GM23248 (cell line): ENCODE results near the gene CD300LG. TPM values are rescaled to one million over a fixed set of nuclear protein-coding genes. Genes with fewer than 3 reads are reported as not detected.

Source experiments
- DNase-seq: peaks from one replicate; pipeline ENCODE4 v3.0.0-alpha.2; 2015
- H2AFZ ChIP-seq: fragments of 200-600 bp; sonication (generic); 2 replicates; pipeline ENCODE4 v1.6.1; 2016; ENCODE audit warnings: antibody characterized with exemption
- H3F3A ChIP-seq: fragments of 200-600 bp; sonication (generic); 2 replicates; pipeline ENCODE4 v1.6.1; 2016; ENCODE audit warnings: mild to moderate bottlenecking, antibody characterized with exemption, mixed run types; ENCODE audit not compliant: insufficient read depth
- H3K27ac ChIP-seq: fragments of 200-600 bp; sonication (generic); 2 replicates; pipeline ENCODE4 v1.5.1; 2016; ENCODE audit warnings: mild to moderate bottlenecking
- H3K27me3 ChIP-seq: fragments of 200-600 bp; sonication (generic); replicated peaks from 2 replicates; pipeline ENCODE4 v1.6.1; 2016; ENCODE audit warnings: mild to moderate bottlenecking; ENCODE audit not compliant: insufficient read depth
- H3K36me3 ChIP-seq: fragments of 200-600 bp; sonication (generic); 2 replicates; pipeline ENCODE4 v1.6.1; 2016; ENCODE audit warnings: low read depth, mild to moderate bottlenecking
- H3K4me1 ChIP-seq: fragments of 200-600 bp; sonication (generic); 2 replicates; pipeline ENCODE4 v1.6.1; 2016; ENCODE audit warnings: mild to moderate bottlenecking; ENCODE audit not compliant: insufficient read depth
- H3K4me2 ChIP-seq: fragments of 200-600 bp; sonication (generic); one replicate; pipeline ENCODE4 v1.6.1; 2016; ENCODE audit warnings: mild to moderate bottlenecking; ENCODE audit not compliant: unreplicated experiment
- H3K4me3 ChIP-seq: fragments of 200-600 bp; sonication (generic); 2 replicates; pipeline ENCODE4 v1.5.1; 2016; ENCODE audit warnings: mild to moderate bottlenecking
- H3K79me2 ChIP-seq: fragments of 200-600 bp; sonication (generic); 2 replicates; pipeline ENCODE4 v1.6.1; 2016; ENCODE audit warnings: mild to moderate bottlenecking; ENCODE audit not compliant: insufficient read depth
- H3K9ac ChIP-seq: fragments of 200-600 bp; sonication (generic); 2 replicates; pipeline ENCODE4 v1.6.1; 2016; ENCODE audit warnings: mild to moderate bottlenecking
- H3K9me2 ChIP-seq: fragments of 200-600 bp; sonication (generic); 2 replicates; pipeline ENCODE4 v1.6.1; 2016; ENCODE audit warnings: mixed run types, mild to moderate bottlenecking, moderate library complexity; ENCODE audit not compliant: insufficient read depth
- H3K9me3 ChIP-seq: fragments of 200-600 bp; sonication (generic); one replicate; pipeline ENCODE4 v1.6.1; 2017; ENCODE audit warnings: low read depth
- H4K20me1 ChIP-seq: fragments of 200-600 bp; sonication (generic); 2 replicates; pipeline ENCODE4 v1.6.0; 2016; ENCODE audit not compliant: insufficient read depth
- EZH2 ChIP-seq: fragments of 200-600 bp; sonication (generic); IDR thresholded peaks from 2 replicates; pipeline ENCODE4 v1.6.1; 2018; ENCODE audit warnings: antibody characterized with exemption, mild to moderate bottlenecking; ENCODE audit not compliant: insufficient read depth, poor library complexity, severe bottlenecking
- EZH2phosphoT487 ChIP-seq: fragments of 200-600 bp; sonication (generic); IDR thresholded peaks from 2 replicates; pipeline ENCODE4 v1.6.1; 2018; ENCODE audit warnings: antibody characterized with exemption, moderate library complexity, mild to moderate bottlenecking, low read depth; ENCODE audit not compliant: insufficient read depth
- WGBS, 2 experiments: methylation state at CpG; one replicate each; pipeline ENCODE4 v1.1.6; 2015 to 2017; ENCODE audit warnings: low lambda C conversion rate in 2 of 2, low coverage in 1 of 2; ENCODE audit errors: missing lambda C conversion rate in 2 of 2; 5-methylcytosine and 5-hydroxymethylcytosine counted together
- in situ Hi-C: fragments of 300-500 bp; cut with MboI; formaldehyde crosslinking; loops from 2 replicates; pipeline ENCODE4 v1.15.0; 2020
- polyA plus RNA-seq: library from polyadenylated mRNA; unstranded; fragments of >200 nt; fragmentation: Nextera tagmentation; extraction: Ambion mirVana; gene quantifications from 2 replicates; pipeline ENCODE4 v1.2.1, GENCODE V29; 2016
- total RNA-seq: library from RNA; depleted of rRNA; stranded (reverse); fragments of >200 nt; shearing (Covaris generic); gene quantifications from 2 replicates; pipeline ENCODE4 v1.2.3, GENCODE V29; 2014

CD300LG gene
- total and polyA plus RNA-seq, 2 experiments from 2014 or later = not detected

GRCh38 chr17:43871946-43872690 lies 25.1 kb downstream of the CD300LG start:
- no peak for DNase-seq
- in situ Hi-C loops = no loop called here
- no peaks in the 10 kb centered on the region for H3K4me1 ChIP-seq
- peaks cover 26% of the 10 kb centered on the region for H3K27me3 ChIP-seq
- H3K9me3 ChIP-seq = no peaks in the 10 kb centered on the region
- no peaks in the 10 kb centered on the region for H3K36me3 ChIP-seq
- no peaks in the 10 kb centered on the region for H3F3A ChIP-seq
- no peak overlapping the region for H3K4me2 ChIP-seq
- no peak overlapping the region for H3K9ac ChIP-seq
- no peak overlapping the region for H2AFZ ChIP-seq
- H3K79me2 ChIP-seq = no peaks in the 10 kb centered on the region
- no peak overlapping the region for H3K4me3 ChIP-seq
- H3K27ac ChIP-seq = no peak overlapping the region
- H3K9me2 ChIP-seq = no peaks in the 10 kb centered on the region
- TF ChIP-seq EZH2 = no peak
- TF ChIP-seq EZH2phosphoT487 = no peak
- no peaks in the 10 kb centered on the region for H4K20me1 ChIP-seq
- WGBS, 2 experiments = 50 to 53% methylated on average over 14 of the region's 14 CpGs

- no peak overlapping the region for H2AFZ ChIP-seq
- WGBS, 2 experiments = 65 to 74% methylated on average over 5 of the region's 5 CpGs
- TF ChIP-seq EZH2 (no peak), EZH2phosphoT487 (no peak)
These were observed 26.1 kb downstream of the CD300LG start for GRCh38 chr17:43873091-43873490.

DNA sequence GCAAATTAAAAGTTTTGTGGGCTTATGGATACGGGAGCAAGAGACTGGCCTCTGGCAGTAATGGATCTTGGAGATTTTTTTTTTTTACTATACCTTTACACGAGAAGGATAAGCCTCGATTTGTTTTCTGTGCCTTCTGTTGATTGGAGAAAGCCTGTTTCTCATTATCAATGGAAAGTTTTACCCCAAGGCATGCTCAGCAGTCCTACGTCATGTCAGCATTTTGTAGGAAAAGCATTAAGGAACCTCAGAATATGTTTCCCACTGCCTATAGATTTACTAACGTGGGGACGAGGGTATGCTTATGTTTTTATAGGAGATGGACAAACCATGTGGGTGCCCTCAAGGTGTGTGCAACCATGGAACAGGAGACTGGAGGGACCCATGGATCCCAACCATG lies 26.8 kb downstream of the CD300LG start:
- H3K4me1 ChIP-seq = no peaks in the 10 kb centered on the region
- H3F3A ChIP-seq = no peaks in the 10 kb centered on the region
- no peak overlapping the region for H3K4me3 ChIP-seq
- H3K4me2 ChIP-seq = no peak overlapping the region
- H3K79me2 ChIP-seq = no peaks in the 10 kb centered on the region
- no peaks in the 10 kb centered on the region for H3K9me3 ChIP-seq
- TF ChIP-seq EZH2 (no peak), EZH2phosphoT487 (no peak)
- H3K9me2 ChIP-seq = no peaks in the 10 kb centered on the region
- H2AFZ ChIP-seq = no peak overlapping the region
- H3K9ac ChIP-seq = no peak overlapping the region
- 23 to 28% methylated on average over 6 of the region's 6 CpGs for WGBS, 2 experiments
- no peak for DNase-seq
- H4K20me1 ChIP-seq = no peaks in the 10 kb centered on the region
- no peaks in the 10 kb centered on the region for H3K36me3 ChIP-seq
- in situ Hi-C loops = no loop called here
- peaks cover 10% of the 10 kb centered on the region for H3K27me3 ChIP-seq
- H3K27ac ChIP-seq = no peak overlapping the region

More at GRCh38 chr17:43873091-43873490, 26.1 kb downstream of the CD300LG start:
- Histone ChIP-seq H3K27me3 (peaks cover 16% of the 10 kb centered on the region), H4K20me1 (no peaks in the 10 kb centered on the region), H3K4me1 (no peaks in the 10 kb centered on the region), H3K36me3 (no peaks in the 10 kb centered on the region), H3K4me2 (no peak overlapping the region), H3K79me2 (no peaks in the 10 kb centered on the region), H3K27ac (no peak overlapping the region), H3K9me2 (no peaks in the 10 kb centered on the region), H3K4me3 (no peak overlapping the region), H3K9me3 (no peaks in the 10 kb centered on the region), H3K9ac (no peak overlapping the region), H3F3A (no peaks in the 10 kb centered on the region)
- no peak for DNase-seq
- in situ Hi-C loops = no loop called here

DNA sequence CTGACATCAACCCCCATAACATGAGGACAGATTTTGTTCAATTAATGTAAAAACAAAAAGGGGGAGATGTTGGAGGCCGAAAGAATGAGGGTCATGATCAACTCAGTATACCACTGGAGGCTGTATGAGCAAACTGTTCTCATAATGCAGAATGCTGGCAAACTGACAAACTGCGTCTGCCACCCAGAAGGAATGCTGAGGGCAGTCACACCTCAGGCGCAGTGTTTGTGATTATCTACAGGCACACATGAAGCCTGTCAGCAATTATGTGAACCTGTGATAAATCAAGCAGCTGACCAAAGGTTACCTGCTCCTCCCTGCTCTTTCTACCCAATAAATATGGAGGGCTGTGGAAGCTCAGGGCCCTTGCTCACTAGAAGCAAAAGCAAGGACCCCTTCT lies 27.3 kb downstream of the CD300LG start:
- H3K4me3 ChIP-seq = no peak overlapping the region
- H3K79me2 ChIP-seq = no peaks in the 10 kb centered on the region
- H3K9me2 ChIP-seq = no peaks in the 10 kb centered on the region
- no peak overlapping the region for H2AFZ ChIP-seq
- H3F3A ChIP-seq = no peaks in the 10 kb centered on the region
- no peak overlapping the region for H3K27ac ChIP-seq
- H4K20me1 ChIP-seq = no peaks in the 10 kb centered on the region
- no peak for DNase-seq
- TF ChIP-seq EZH2phosphoT487 = no peak
- no peak for TF ChIP-seq EZH2
- no peaks in the 10 kb centered on the region for H3K4me1 ChIP-seq
- peaks cover 6% of the 10 kb centered on the region for H3K27me3 ChIP-seq
- H3K36me3 ChIP-seq = no peaks in the 10 kb centered on the region
- no peaks in the 10 kb centered on the region for H3K9me3 ChIP-seq
- H3K9ac ChIP-seq = no peak overlapping the region
- WGBS, 2 experiments = 75 to 79% methylated on average over 3 of the region's 3 CpGs
- in situ Hi-C loops = no loop called here
- H3K4me2 ChIP-seq = no peak overlapping the region
